SK-N-SH (cell line): ENCODE measurements around the gene SLC10A7. TPM values are rescaled to one million over a fixed set of nuclear protein-coding genes. Genes with fewer than 3 reads are reported as not detected.

Experiments used
- CTCF ChIA-PET: fragments of 300-600, 350-600 bp; formaldehyde crosslinking; extraction: SDS; loops from one replicate; lab custom pipeline; 2021; lab: Yijun Ruan, JAX
- POLR2A ChIA-PET: fragments of 350-600 bp; sonication (Branson Sonifier 250); formaldehyde crosslinking; extraction: SDS; loops from one replicate; lab custom pipeline; 2020; ENCODE audit warnings: antibody characterized with exemption, inconsistent platforms; lab: Yijun Ruan, JAX
- DNase-seq: peaks from one replicate; pipeline ENCODE4 v3.0.0; 2012
- H2AFZ ChIP-seq: fragments of 200-600 bp; sonication (generic); 2 replicates; pipeline ENCODE4 v1.8.1; 2016; ENCODE audit warnings: antibody characterized with exemption, mild to moderate bottlenecking, low read depth
- H3F3A ChIP-seq: fragments of 200-600 bp; sonication (generic); replicated peaks from 2 replicates; pipeline ENCODE3; 2016; ENCODE audit warnings: antibody characterized with exemption, mild to moderate bottlenecking; ENCODE audit not compliant: insufficient read depth
- H3K27ac ChIP-seq, 2 experiments: fragments of 200-500 bp in 1 of 2; fragments of 200-600 bp in 1 of 2; sonication (Bioruptor generic) in 1 of 2; sonication (generic), shearing (Covaris generic) in 1 of 2; 2 replicates each; pipeline versions ENCODE4 v1.5.1 to v1.6.1; 2014 to 2016; ENCODE audit warnings: low read depth in 2 of 2, inconsistent platforms in 1 of 2, low read length in 1 of 2, mild to moderate bottlenecking in 1 of 2, mixed read lengths in 1 of 2
- H3K27me3 ChIP-seq: fragments of 200-600 bp; sonication (generic), shearing (Covaris generic); 2 replicates; pipeline ENCODE4 v1.6.1; 2016; ENCODE audit warnings: mixed run types; ENCODE audit not compliant: insufficient read depth
- H3K36me3 ChIP-seq, 2 experiments: fragments of 200-500 bp in 1 of 2; fragments of 200-600 bp in 1 of 2; sonication (Bioruptor generic) in 1 of 2; sonication (generic) in 1 of 2; replicated peaks in 1 of 2; 2 replicates each; pipeline versions ENCODE3 to v1.5.1; 2014 to 2016; ENCODE audit warnings: low read length in 1 of 2, mild to moderate bottlenecking in 1 of 2; ENCODE audit not compliant: insufficient read depth in 2 of 2, control insufficient read depth in 1 of 2
- H3K4me1 ChIP-seq, 2 experiments: fragments of 200-500 bp in 1 of 2; fragments of 200-600 bp in 1 of 2; sonication (Bioruptor generic) in 1 of 2; sonication (generic), shearing (Covaris generic) in 1 of 2; 2 replicates each; pipeline versions ENCODE4 v1.5.1 to v1.6.1; 2014 to 2016; ENCODE audit warnings: low read depth in 1 of 2, low read length in 1 of 2, mixed run types in 1 of 2; ENCODE audit not compliant: insufficient read depth in 2 of 2, control insufficient read depth in 1 of 2
- H3K4me2 ChIP-seq: fragments of 200-600 bp; sonication (generic), shearing (Covaris generic); 2 replicates; pipeline ENCODE4 v1.6.1; 2017; ENCODE audit warnings: mixed run types
- H3K4me3 ChIP-seq, 2 experiments: fragments of 200-500 bp in 1 of 2; fragments of 200-600 bp in 1 of 2; sonication (Bioruptor generic) in 1 of 2; sonication (generic), shearing (Covaris generic) in 1 of 2; 2 replicates each; pipeline versions ENCODE4 v1.5.1 to v1.8.1; 2014 to 2016; ENCODE audit warnings: low read depth in 2 of 2, inconsistent platforms in 1 of 2, low read length in 1 of 2, mild to moderate bottlenecking in 1 of 2, mixed read lengths in 1 of 2, moderate library complexity in 1 of 2
- H3K79me2 ChIP-seq: fragments of 200-600 bp; sonication (generic); 2 replicates; pipeline ENCODE4 v1.8.1; 2017; ENCODE audit warnings: mild to moderate bottlenecking; ENCODE audit not compliant: insufficient read depth
- H3K9ac ChIP-seq: fragments of 200-600 bp; sonication (generic); 2 replicates; pipeline ENCODE4 v1.6.1; 2017; ENCODE audit warnings: mixed run types
- H3K9me2 ChIP-seq: fragments of 200-600 bp; sonication (generic); 2 replicates; pipeline ENCODE4 v1.6.1; 2017; ENCODE audit warnings: mixed run types
- H3K9me3 ChIP-seq: fragments of 200-600 bp; sonication (generic); 2 replicates; pipeline ENCODE4 v1.6.1; 2017; ENCODE audit warnings: mixed run types, mild to moderate bottlenecking, moderate library complexity
- H4K20me1 ChIP-seq: fragments of 200-600 bp; sonication (generic); 2 replicates; pipeline ENCODE4 v1.6.1; 2017; ENCODE audit warnings: mild to moderate bottlenecking, mixed run types; ENCODE audit not compliant: insufficient read depth
- CTCF ChIP-seq: fragments of 200-600 bp; sonication (generic); IDR thresholded peaks from 2 replicates; pipeline ENCODE4 v1.6.1; 2017; ENCODE audit warnings: antibody characterized with exemption, mild to moderate bottlenecking, moderate library complexity
- ELF1 ChIP-seq: IDR thresholded peaks from 2 replicates; pipeline ENCODE4 v1.4.0; 2012
- EZH2phosphoT487 ChIP-seq: fragments of 200-600 bp; sonication (generic); IDR thresholded peaks from 2 replicates; pipeline ENCODE4 v1.6.1; 2017; ENCODE audit warnings: low read depth, mixed run types, mild to moderate bottlenecking, antibody characterized with exemption, moderate library complexity, borderline replicate concordance
- FOXM1 ChIP-seq: IDR thresholded peaks from 2 replicates; pipeline ENCODE4 v1.4.0; 2012; ENCODE audit warnings: low read depth, mild to moderate bottlenecking
- GABPA ChIP-seq: IDR thresholded peaks from 2 replicates; pipeline ENCODE4 v1.4.0; 2012; ENCODE audit warnings: low read depth, mild to moderate bottlenecking
- GATA2 ChIP-seq: sonication (generic); formaldehyde crosslinking; IDR thresholded peaks from 2 replicates; pipeline ENCODE4 v1.5.0; 2020; ENCODE audit warnings: mild to moderate bottlenecking, missing genetic modification reagents
- MAX ChIP-seq: IDR thresholded peaks from 2 replicates; pipeline ENCODE4 v1.4.0; 2012; ENCODE audit warnings: low read depth
- NFIC ChIP-seq: IDR thresholded peaks from 2 replicates; pipeline ENCODE4 v1.4.0; 2012; ENCODE audit warnings: borderline replicate concordance
- PBX3 ChIP-seq: IDR thresholded peaks from 2 replicates; pipeline ENCODE4; 2012
- POLR2AphosphoS5 ChIP-seq: IDR thresholded peaks from 2 replicates; pipeline ENCODE4 v1.6.1; 2012; ENCODE audit warnings: low read depth, low read length
- RCOR1 ChIP-seq: fragments of 150-350 bp; IDR thresholded peaks from 2 replicates; pipeline ENCODE4 v1.6.1; 2017; ENCODE audit warnings: antibody characterized with exemption, low read length
- RFX5 ChIP-seq: IDR thresholded peaks from 2 replicates; pipeline ENCODE4 v1.6.1; 2012; ENCODE audit warnings: mild to moderate bottlenecking, improper control_type of control experiment, low read length
- SIN3A ChIP-seq: IDR thresholded peaks from 2 replicates; pipeline ENCODE4 v1.6.1; 2012; ENCODE audit warnings: low read depth, mild to moderate bottlenecking, low read length, moderate library complexity, borderline replicate concordance
- TCF12 ChIP-seq: IDR thresholded peaks from 2 replicates; pipeline ENCODE4 v1.4.0; 2012
- TEAD4 ChIP-seq: IDR thresholded peaks from 2 replicates; pipeline ENCODE4 v1.4.0; 2012; ENCODE audit warnings: mild to moderate bottlenecking, borderline replicate concordance; ENCODE audit not compliant: insufficient read depth
- WGBS: methylation state at CpG from one replicate; pipeline ENCODE4 v1.1.6; 2017; ENCODE audit warnings: low lambda C conversion rate; 5-methylcytosine and 5-hydroxymethylcytosine counted together
- polyA plus RNA-seq, 3 experiments: library from polyadenylated mRNA; depleted of rRNA; stranded (reverse); fragments of >200 nt; gene quantifications; 2 replicates each; pipeline ENCODE4 v1.2.3, GENCODE V29; 2012
- TF ChIP-seq, protein P1 (sequence below): IDR thresholded peaks from 2 replicates; pipeline ENCODE4 v1.4.0; 2012; ENCODE audit warnings: low read depth, borderline replicate concordance
- TF ChIP-seq, protein P2 (sequence below): fragments of 150-350 bp; IDR thresholded peaks from 2 replicates; pipeline ENCODE4 v1.6.1; 2016; ENCODE audit warnings: mild to moderate bottlenecking, low read depth, low read length
- TF ChIP-seq, protein P3 (sequence below): IDR thresholded peaks from 2 replicates; pipeline ENCODE4 v1.4.0; 2012; ENCODE audit warnings: low read depth, borderline replicate concordance
- TF ChIP-seq, protein P4 (sequence below): fragments of 150-350 bp; IDR thresholded peaks from 2 replicates; pipeline ENCODE4 v1.6.1; 2017; ENCODE audit warnings: antibody characterized with exemption, low read length, low read depth, borderline replicate concordance

SLC10A7 gene
- polyA plus RNA-seq, 1 of the 3 experiments (the other 2 are of a cell fraction): 3.3 TPM

DNA sequence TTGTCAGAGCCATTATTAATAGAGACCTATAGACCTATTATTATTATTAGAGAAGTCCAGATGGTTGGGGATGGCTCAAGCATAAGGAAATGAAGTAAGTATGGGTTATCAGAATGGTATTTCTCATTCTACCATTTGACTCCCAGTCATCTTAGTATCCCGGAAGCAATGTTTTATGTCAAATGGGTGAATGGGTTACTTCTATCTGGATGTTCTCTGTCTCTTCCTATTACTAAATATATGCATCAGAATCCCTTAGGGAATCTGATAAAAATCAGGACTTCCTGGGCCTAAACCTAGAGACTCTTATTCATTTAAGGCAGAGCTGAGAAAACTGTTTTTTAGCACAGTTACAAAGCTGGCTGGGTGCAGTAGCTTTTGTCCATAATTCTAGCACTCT is 149.9 kb downstream of the SLC10A7 start (continued):
- TF ChIP-seq NFIC (peak; percentile 39; the same call in 1 of the 2 replicates), MAX (no peak), TEAD4 (peak; percentile 52; the same call in 1 of the 2 replicates), ELF1 (peak; percentile 48; the same call in 1 of the 2 replicates), TCF12 (peak; percentile 92), GATA2 (CRISPR knock-in tag) (no peak), POLR2AphosphoS5 (peak; percentile 36; the same call in 1 of the 2 replicates), CTCF (no peak), RFX5 (no peak), GABPA (peak; percentile 17; the same call in 1 of the 2 replicates), FOXM1 (peak; percentile 78; the same call in 1 of the 2 replicates)
- TF ChIP-seq, protein P1, sequence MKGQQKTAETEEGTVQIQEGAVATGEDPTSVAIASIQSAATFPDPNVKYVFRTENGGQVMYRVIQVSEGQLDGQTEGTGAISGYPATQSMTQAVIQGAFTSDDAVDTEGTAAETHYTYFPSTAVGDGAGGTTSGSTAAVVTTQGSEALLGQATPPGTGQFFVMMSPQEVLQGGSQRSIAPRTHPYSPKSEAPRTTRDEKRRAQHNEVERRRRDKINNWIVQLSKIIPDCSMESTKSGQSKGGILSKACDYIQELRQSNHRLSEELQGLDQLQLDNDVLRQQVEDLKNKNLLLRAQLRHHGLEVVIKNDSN: no peak
- TF ChIP-seq, protein P2, sequence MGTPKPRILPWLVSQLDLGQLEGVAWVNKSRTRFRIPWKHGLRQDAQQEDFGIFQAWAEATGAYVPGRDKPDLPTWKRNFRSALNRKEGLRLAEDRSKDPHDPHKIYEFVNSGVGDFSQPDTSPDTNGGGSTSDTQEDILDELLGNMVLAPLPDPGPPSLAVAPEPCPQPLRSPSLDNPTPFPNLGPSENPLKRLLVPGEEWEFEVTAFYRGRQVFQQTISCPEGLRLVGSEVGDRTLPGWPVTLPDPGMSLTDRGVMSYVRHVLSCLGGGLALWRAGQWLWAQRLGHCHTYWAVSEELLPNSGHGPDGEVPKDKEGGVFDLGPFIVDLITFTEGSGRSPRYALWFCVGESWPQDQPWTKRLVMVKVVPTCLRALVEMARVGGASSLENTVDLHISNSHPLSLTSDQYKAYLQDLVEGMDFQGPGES: no peak
- TF ChIP-seq, protein P3, sequence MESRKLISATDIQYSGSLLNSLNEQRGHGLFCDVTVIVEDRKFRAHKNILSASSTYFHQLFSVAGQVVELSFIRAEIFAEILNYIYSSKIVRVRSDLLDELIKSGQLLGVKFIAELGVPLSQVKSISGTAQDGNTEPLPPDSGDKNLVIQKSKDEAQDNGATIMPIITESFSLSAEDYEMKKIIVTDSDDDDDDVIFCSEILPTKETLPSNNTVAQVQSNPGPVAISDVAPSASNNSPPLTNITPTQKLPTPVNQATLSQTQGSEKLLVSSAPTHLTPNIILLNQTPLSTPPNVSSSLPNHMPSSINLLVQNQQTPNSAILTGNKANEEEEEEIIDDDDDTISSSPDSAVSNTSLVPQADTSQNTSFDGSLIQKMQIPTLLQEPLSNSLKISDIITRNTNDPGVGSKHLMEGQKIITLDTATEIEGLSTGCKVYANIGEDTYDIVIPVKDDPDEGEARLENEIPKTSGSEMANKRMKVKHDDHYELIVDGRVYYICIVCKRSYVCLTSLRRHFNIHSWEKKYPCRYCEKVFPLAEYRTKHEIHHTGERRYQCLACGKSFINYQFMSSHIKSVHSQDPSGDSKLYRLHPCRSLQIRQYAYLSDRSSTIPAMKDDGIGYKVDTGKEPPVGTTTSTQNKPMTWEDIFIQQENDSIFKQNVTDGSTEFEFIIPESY: no peak

DNA sequence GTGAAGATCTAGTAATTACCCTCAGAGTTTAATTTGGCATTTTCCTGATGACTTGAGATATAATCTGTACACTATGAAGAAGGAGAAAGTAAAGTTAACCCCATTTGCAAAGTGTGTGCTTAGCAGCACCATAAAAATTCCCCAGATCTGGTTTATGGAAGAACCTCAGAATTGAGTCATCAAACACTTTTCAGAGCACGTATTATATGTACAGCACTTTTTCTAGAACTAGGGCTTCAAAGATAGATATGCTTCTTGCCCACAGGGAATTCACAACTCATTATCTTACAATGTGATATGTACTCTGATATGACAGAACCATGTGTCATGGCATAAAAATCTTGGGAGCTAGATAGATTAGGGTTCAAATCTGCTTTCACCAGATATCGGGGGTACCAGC is 150.9 kb downstream of the SLC10A7 start:
- no peak overlapping the region for H2AFZ ChIP-seq
- peaks cover 20% of the 10 kb centered on the region for H3F3A ChIP-seq
- H3K36me3 ChIP-seq: no peaks in the 10 kb centered on the region
- H3K4me1 ChIP-seq: peaks cover 0 to 30% of the 10 kb centered on the region in 2 experiments; a peak in 3 of 4 replicates
- no peak for DNase-seq
- no peak overlapping the region for H3K9ac ChIP-seq
- POLR2A ChIA-PET: no interaction called here
- WGBS: 76% methylated on average over 2 of the region's 2 CpGs
- no peaks in the 10 kb centered on the region for H3K9me2 ChIP-seq
- H4K20me1 ChIP-seq: no peaks in the 10 kb centered on the region
- CTCF ChIA-PET: no interaction called here
- H3K4me3 ChIP-seq: no peak overlapping the region
- H3K9me3 ChIP-seq: no peaks in the 10 kb centered on the region
- peak overlapping the region in 1 of 2 experiments; percentile 59; a peak in 2 of 4 replicates for H3K27ac ChIP-seq
- no peak overlapping the region for H3K4me2 ChIP-seq
- no peaks in the 10 kb centered on the region for H3K79me2 ChIP-seq
- H3K27me3 ChIP-seq: no peaks in the 10 kb centered on the region
- no peak for TF ChIP-seq GABPA
- TF ChIP-seq RCOR1: no peak
- no peak for TF ChIP-seq TEAD4
- TF ChIP-seq RFX5: no peak
- no peak for TF ChIP-seq POLR2AphosphoS5
- TF ChIP-seq, protein P4, sequence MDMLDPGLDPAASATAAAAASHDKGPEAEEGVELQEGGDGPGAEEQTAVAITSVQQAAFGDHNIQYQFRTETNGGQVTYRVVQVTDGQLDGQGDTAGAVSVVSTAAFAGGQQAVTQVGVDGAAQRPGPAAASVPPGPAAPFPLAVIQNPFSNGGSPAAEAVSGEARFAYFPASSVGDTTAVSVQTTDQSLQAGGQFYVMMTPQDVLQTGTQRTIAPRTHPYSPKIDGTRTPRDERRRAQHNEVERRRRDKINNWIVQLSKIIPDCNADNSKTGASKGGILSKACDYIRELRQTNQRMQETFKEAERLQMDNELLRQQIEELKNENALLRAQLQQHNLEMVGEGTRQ: no peak
- no peak for TF ChIP-seq EZH2phosphoT487
- no peak for TF ChIP-seq FOXM1
- TF ChIP-seq, protein P1: no peak
- TF ChIP-seq GATA2 (CRISPR knock-in tag): no peak
- peak; percentile 74 for TF ChIP-seq PBX3
- TF ChIP-seq, protein P3: no peak
- no peak for TF ChIP-seq SIN3A
